ENCODE results near the gene APP. TPM values are rescaled to one million over a fixed set of nuclear protein-coding genes. Genes with fewer than 3 reads are reported as not detected.

APP gene
- total RNA-seq, 1 donor from 2014 or later = 358 TPM

DNA sequence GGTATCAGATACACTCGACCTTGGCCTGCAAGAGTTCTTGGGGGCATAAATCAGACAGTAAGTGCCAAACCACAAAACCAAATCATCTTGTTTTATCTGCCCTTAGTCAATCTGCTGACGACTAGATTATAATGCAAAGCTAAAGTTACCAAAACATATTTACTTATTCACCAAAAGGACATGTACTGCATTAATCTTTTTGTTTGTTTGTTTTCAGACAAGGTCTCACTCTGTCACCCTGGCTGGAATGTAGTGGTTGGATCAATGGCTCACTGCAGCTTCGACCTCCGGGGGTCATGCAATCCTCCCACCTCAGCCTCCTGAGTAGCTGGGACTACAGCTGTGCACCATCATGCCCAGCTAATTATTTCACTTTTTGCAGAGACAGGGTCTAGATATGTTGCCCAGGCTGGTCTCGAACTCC is 114.7 kb downstream of the APP start:
- no peaks in the 10 kb centered on the region for H3K27me3 ChIP-seq (ENCODE audit: low read depth)
- H3K27ac ChIP-seq = no peak overlapping the region
- intact Hi-C loops (cut with DNase I) = no loop called here
- DNase-seq = no peak
- no peaks in the 10 kb centered on the region for H3K4me1 ChIP-seq
- no peaks in the 10 kb centered on the region for H3K9me3 ChIP-seq
- TF ChIP-seq, protein P1, sequence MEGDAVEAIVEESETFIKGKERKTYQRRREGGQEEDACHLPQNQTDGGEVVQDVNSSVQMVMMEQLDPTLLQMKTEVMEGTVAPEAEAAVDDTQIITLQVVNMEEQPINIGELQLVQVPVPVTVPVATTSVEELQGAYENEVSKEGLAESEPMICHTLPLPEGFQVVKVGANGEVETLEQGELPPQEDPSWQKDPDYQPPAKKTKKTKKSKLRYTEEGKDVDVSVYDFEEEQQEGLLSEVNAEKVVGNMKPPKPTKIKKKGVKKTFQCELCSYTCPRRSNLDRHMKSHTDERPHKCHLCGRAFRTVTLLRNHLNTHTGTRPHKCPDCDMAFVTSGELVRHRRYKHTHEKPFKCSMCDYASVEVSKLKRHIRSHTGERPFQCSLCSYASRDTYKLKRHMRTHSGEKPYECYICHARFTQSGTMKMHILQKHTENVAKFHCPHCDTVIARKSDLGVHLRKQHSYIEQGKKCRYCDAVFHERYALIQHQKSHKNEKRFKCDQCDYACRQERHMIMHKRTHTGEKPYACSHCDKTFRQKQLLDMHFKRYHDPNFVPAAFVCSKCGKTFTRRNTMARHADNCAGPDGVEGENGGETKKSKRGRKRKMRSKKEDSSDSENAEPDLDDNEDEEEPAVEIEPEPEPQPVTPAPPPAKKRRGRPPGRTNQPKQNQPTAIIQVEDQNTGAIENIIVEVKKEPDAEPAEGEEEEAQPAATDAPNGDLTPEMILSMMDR (IDR thresholded peaks at IDR 0.05) = no peak
- no peak overlapping the region for H3K4me3 ChIP-seq
- H3K36me3 ChIP-seq = peaks cover 3% of the 10 kb centered on the region
- ATAC-seq = no peak

DNA sequence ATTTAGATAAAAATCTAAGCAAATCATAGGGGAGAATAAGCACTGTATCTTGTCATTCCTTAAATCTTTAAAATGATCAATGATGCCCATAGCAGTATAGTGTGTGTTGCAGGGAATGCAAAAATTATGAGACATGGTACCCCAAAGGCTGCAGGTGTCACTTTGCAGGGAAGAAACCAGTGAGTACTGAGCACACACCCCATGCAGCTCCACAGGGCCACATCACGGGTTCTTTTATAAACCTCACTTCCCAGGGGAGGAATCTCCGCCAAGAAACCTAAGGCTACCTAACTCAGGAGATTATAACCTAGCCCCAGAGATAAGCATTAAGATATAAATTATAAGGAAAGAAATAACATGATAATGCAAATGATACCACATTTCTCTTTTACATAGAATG is 115.6 kb downstream of the APP start:
- DNase-seq (no peak), ATAC-seq (no peak)
- H3K4me3 ChIP-seq = no peak overlapping the region
- TF ChIP-seq, protein P1 (IDR thresholded peaks at IDR 0.05) = no peak
- peaks cover 11% of the 10 kb centered on the region for H3K36me3 ChIP-seq
- no peaks in the 10 kb centered on the region for H3K4me1 ChIP-seq
- intact Hi-C loops (cut with DNase I) = no loop called here
- H3K27me3 ChIP-seq (ENCODE audit: low read depth) = no peaks in the 10 kb centered on the region
- no peak overlapping the region for H3K27ac ChIP-seq
- no peaks in the 10 kb centered on the region for H3K9me3 ChIP-seq

DNA sequence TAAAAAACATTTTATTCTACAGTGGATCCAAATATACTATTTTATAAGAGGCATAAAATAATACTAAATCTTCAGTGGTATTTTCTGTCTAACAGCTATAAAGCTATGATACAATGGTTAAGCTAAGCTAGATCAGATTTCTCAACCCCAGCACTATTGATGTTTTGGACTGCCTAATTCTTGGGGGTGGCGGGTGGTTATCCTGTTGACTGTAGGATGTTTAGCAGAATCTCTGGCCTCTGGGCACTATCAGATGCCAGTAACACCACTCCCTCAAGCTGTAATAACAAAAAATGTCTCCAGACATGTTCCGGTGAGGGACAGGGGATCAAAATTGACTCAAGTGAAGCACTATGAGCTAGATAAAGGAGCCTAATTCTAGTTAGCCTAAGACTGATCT is 118.5 kb downstream of the APP start:
- Histone ChIP-seq H3K36me3 (peaks cover 29% of the 10 kb centered on the region), H3K27ac (no peak overlapping the region), H3K9me3 (no peaks in the 10 kb centered on the region), H3K27me3 (ENCODE audit: low read depth) (no peaks in the 10 kb centered on the region), H3K4me3 (no peak overlapping the region), H3K4me1 (no peaks in the 10 kb centered on the region)
- ATAC-seq (no peak), DNase-seq (no peak)
- TF ChIP-seq, protein P1 (IDR thresholded peaks at IDR 0.05) = no peak
- intact Hi-C loops (cut with DNase I) = no loop called here

DNA sequence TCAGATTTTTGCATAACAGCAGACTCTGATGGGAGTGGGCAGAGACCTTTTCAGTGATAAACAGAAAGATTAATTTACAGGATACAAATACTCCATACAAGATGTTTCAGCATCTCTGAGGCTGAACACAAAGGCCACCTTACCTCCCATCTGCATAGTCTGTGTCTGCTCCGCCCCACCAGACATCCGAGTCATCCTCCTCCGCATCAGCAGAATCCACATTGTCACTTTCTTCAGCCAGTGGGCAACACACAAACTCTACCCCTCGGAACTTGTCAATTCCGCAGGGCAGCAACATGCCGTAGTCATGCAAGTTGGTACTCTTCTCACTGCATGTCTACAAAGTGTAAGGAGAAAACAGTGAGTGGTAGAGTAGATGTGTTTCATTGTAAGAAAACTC is 119.7 kb downstream of the APP start:
- no peak overlapping the region for H3K27ac ChIP-seq
- DNase-seq = no peak
- TF ChIP-seq, protein P1 (IDR thresholded peaks at IDR 0.05) = no peak
- H3K4me1 ChIP-seq = no peaks in the 10 kb centered on the region
- H3K27me3 ChIP-seq (ENCODE audit: low read depth) = no peaks in the 10 kb centered on the region
- intact Hi-C loops (cut with DNase I) = no loop called here
- no peak overlapping the region for H3K4me3 ChIP-seq
- no peak for ATAC-seq
- no peaks in the 10 kb centered on the region for H3K9me3 ChIP-seq
- H3K36me3 ChIP-seq = peaks cover 29% of the 10 kb centered on the region

DNA sequence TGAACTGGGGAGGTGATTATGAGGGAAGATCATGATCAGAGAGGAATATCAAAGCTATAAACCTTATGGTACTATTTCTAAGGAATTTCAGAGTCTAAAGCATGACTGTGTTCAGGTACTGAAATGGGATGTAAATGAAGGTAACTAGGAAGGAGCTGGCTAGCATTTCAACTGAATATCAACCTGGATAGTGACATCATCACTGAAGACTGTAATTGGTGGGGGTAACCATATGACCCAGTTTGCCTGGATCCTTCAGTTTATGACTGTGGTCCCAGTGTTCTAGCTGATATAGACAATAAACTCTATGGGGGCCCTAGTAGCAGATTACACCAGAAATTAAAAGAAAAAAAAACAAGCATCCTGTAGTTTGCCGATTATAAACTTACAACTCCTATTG is 120.8 kb downstream of the APP start:
- Histone ChIP-seq H3K27me3 (ENCODE audit: low read depth) (no peaks in the 10 kb centered on the region), H3K27ac (no peak overlapping the region), H3K4me3 (no peak overlapping the region), H3K36me3 (peaks cover 29% of the 10 kb centered on the region), H3K9me3 (no peaks in the 10 kb centered on the region), H3K4me1 (no peaks in the 10 kb centered on the region)
- intact Hi-C loops (cut with DNase I) = no loop called here
- TF ChIP-seq, protein P1 (IDR thresholded peaks at IDR 0.05) = no peak
- ATAC-seq (no peak), DNase-seq (no peak)
